HEK293 (cell line): Measurements from ENCODE around the gene PHEX.

Source experiments
- CTCF ChIA-PET: fragments of 350-600 bp; formaldehyde crosslinking; extraction: SDS; loops from one replicate; lab custom pipeline; 2021; ENCODE audit warnings: antibody characterized with exemption; lab: Yijun Ruan, JAX
- POLR2A ChIA-PET: fragments of 300-600 bp; formaldehyde crosslinking; extraction: SDS; loops from one replicate; lab custom pipeline; 2020; ENCODE audit warnings: antibody characterized with exemption, inconsistent platforms; lab: Yijun Ruan, JAX
- H3K27ac ChIP-seq: fragments of 200-500 bp; sonication (Bioruptor generic); 2 replicates; pipeline ENCODE4 v1.5.1; 2014; ENCODE audit warnings: low read depth, low read length, control low read depth, inconsistent platforms; ENCODE audit errors: extremely low read depth
- H3K36me3 ChIP-seq, 2 experiments: fragments of 200-500 bp in 1 of 2; sonication (Bioruptor generic) in 1 of 2; 1 replicate in 1 of 2; 2 replicates in 1 of 2; pipeline ENCODE4 v1.5.1; 2014 to 2017; ENCODE audit warnings: inconsistent platforms in 2 of 2, low read length in 2 of 2; ENCODE audit not compliant: control insufficient read depth in 2 of 2, insufficient read depth in 1 of 2
- H3K4me1 ChIP-seq: fragments of 200-500 bp; sonication (Bioruptor generic); 2 replicates; pipeline ENCODE4 v1.5.1; 2014; ENCODE audit warnings: mild to moderate bottlenecking, low read length, inconsistent platforms; ENCODE audit not compliant: control insufficient read depth, insufficient read depth
- H3K4me3 ChIP-seq: 2 replicates; pipeline ENCODE4 v1.5.1; 2011; ENCODE audit warnings: low read depth, mild to moderate bottlenecking, control low read depth, low read length, moderate library complexity
- H3K9me3 ChIP-seq: fragments of 200-500 bp; sonication (Bioruptor generic); 2 replicates; pipeline ENCODE4 v1.5.1; 2014; ENCODE audit warnings: low read depth, low read length, inconsistent platforms; ENCODE audit not compliant: control insufficient read depth, insufficient read depth
- AEBP2 ChIP-seq: fragments of 450-650 bp; formaldehyde crosslinking; IDR thresholded peaks from 2 replicates; pipeline ENCODE4 v1.5.1; 2016; ENCODE audit warnings: missing biosample characterization, missing genetic modification characterization, borderline replicate concordance
- EGR2 ChIP-seq: fragments of 450-650 bp; formaldehyde crosslinking; IDR thresholded peaks from 2 replicates; pipeline ENCODE4 v1.5.1; 2016; ENCODE audit warnings: low read depth, missing biosample characterization, missing genetic modification characterization
- HOXA7 ChIP-seq: sonication (generic); formaldehyde crosslinking; IDR thresholded peaks from 2 replicates; pipeline ENCODE4 v1.8.1; 2022; ENCODE audit warnings: missing genetic modification reagents, borderline replicate concordance
- HOXD13 ChIP-seq: sonication (generic); formaldehyde crosslinking; IDR thresholded peaks from 2 replicates; pipeline ENCODE4 v1.8.0; 2022; ENCODE audit warnings: missing genetic modification reagents, borderline replicate concordance
- SALL2 ChIP-seq: fragments of 450-650 bp; formaldehyde crosslinking; IDR thresholded peaks from 2 replicates; pipeline ENCODE4 v1.5.0; 2017; ENCODE audit warnings: missing biosample characterization, mild to moderate bottlenecking, missing genetic modification characterization, borderline replicate concordance
- SCRT2 ChIP-seq: fragments of 450-650 bp; formaldehyde crosslinking; IDR thresholded peaks from 2 replicates; pipeline ENCODE4 v1.5.1; 2016; ENCODE audit warnings: missing biosample characterization, missing genetic modification characterization
- ZNF133 ChIP-seq: fragments of 450-650 bp; formaldehyde crosslinking; IDR thresholded peaks from 2 replicates; pipeline ENCODE4 v1.5.1; 2016; ENCODE audit warnings: missing biosample characterization, missing genetic modification characterization
- ZNF157 ChIP-seq: fragments of 450-650 bp; formaldehyde crosslinking; IDR thresholded peaks from 2 replicates; pipeline ENCODE4 v1.5.1; 2016; ENCODE audit warnings: missing biosample characterization, missing genetic modification characterization
- ZNF202 ChIP-seq: fragments of 450-650 bp; formaldehyde crosslinking; IDR thresholded peaks from 2 replicates; pipeline ENCODE4 v1.5.1; 2016; ENCODE audit warnings: missing biosample characterization, missing genetic modification characterization, borderline replicate concordance
- ZNF280D ChIP-seq: fragments of 450-650 bp; formaldehyde crosslinking; IDR thresholded peaks from 2 replicates; pipeline ENCODE4 v1.5.1; 2016; ENCODE audit warnings: missing biosample characterization, missing genetic modification characterization
- ZNF311 ChIP-seq: fragments of 450-650 bp; formaldehyde crosslinking; IDR thresholded peaks from 2 replicates; pipeline ENCODE4 v1.5.1; 2017; ENCODE audit warnings: missing biosample characterization, missing genetic modification characterization, borderline replicate concordance
- ZNF350 ChIP-seq: fragments of 450-650 bp; formaldehyde crosslinking; IDR thresholded peaks from 2 replicates; pipeline ENCODE4 v1.5.0; 2017; ENCODE audit warnings: missing biosample characterization, mild to moderate bottlenecking, missing genetic modification characterization
- ZNF423 ChIP-seq: fragments of 450-650 bp; formaldehyde crosslinking; IDR thresholded peaks from 2 replicates; pipeline ENCODE4 v1.5.1; 2016; ENCODE audit warnings: missing biosample characterization, missing genetic modification characterization
- ZNF501 ChIP-seq: fragments of 450-650 bp; formaldehyde crosslinking; IDR thresholded peaks from 2 replicates; pipeline ENCODE4 v1.5.1; 2016; ENCODE audit warnings: missing biosample characterization, missing genetic modification characterization
- ZNF510 ChIP-seq: fragments of 450-650 bp; formaldehyde crosslinking; IDR thresholded peaks from 2 replicates; pipeline ENCODE4 v1.5.1; 2018; ENCODE audit warnings: mild to moderate bottlenecking, missing genetic modification characterization, missing biosample characterization; ENCODE audit not compliant: insufficient replicate concordance
- ZNF624 ChIP-seq: fragments of 450-650 bp; formaldehyde crosslinking; IDR thresholded peaks from 2 replicates; pipeline ENCODE4 v1.5.1; 2017; ENCODE audit warnings: missing biosample characterization, missing genetic modification characterization
- ZNF629 ChIP-seq: fragments of 450-650 bp; formaldehyde crosslinking; IDR thresholded peaks from 2 replicates; pipeline ENCODE4 v1.5.1; 2017; ENCODE audit warnings: missing biosample characterization, missing genetic modification characterization
- ZNF658 ChIP-seq: fragments of 450-650 bp; formaldehyde crosslinking; IDR thresholded peaks from 2 replicates; pipeline ENCODE4; 2016; ENCODE audit warnings: missing biosample characterization, missing genetic modification characterization
- ZNF707 ChIP-seq: fragments of 450-650 bp; formaldehyde crosslinking; IDR thresholded peaks from 2 replicates; pipeline ENCODE4 v1.5.1; 2016; ENCODE audit warnings: missing biosample characterization, missing genetic modification characterization
- ZNF785 ChIP-seq: fragments of 450-650 bp; formaldehyde crosslinking; IDR thresholded peaks from 2 replicates; pipeline ENCODE4 v1.5.1; 2016; ENCODE audit warnings: missing biosample characterization, missing genetic modification characterization

The PHEX gene

GRCh38 chrX:22012931-22013330 is 19.2 kb upstream of the PHEX start:
- Histone ChIP-seq H3K4me1 (no peaks in the 10 kb centered on the region), H3K4me3 (no peak overlapping the region), H3K27ac (no peak overlapping the region), H3K9me3 (no peaks in the 10 kb centered on the region), H3K36me3 (no peaks in the 10 kb centered on the region)
- POLR2A ChIA-PET, result no interaction called here
- CTCF ChIA-PET, result interaction anchor here (0.6 kb wide), 1 partner anchor 147 kb away, joined by 3 read pairs; no protein-coding TSS in a partner anchor
- TF ChIP-seq EGR2 (tag by site-specific recombination), result no peak
- TF ChIP-seq SCRT2 (tag by site-specific recombination), result peak; percentile 61

DNA sequence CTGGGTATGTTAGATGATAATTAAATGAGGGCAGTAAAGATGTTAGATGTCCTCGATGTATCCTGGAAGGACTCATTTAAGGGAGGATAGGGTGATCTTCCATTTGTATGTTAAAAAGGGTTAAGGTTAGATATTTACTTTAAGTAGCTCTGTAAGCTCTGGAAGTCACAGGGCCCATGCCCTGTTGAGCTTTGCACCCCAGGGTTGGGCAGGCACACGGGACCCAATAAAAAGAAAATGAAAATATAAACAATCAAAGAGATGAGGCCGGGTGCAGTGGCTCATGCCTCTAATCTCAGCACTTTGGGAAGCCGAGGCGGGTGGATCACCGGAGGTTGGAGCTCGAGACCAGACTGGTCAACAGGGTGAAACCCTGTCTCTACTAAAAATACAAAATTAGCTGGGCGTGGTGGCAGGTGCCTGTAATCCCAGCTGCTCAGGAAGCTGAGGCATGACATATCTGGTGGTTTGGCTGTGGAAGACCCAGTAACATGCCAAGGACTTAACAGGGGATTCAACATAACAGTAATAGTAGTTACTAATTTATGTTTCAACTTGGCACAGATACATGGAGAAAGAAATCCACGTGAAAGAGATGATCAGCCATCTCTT is 16.9 kb upstream of the PHEX start:
- Histone ChIP-seq H3K36me3 (no peaks in the 10 kb centered on the region), H3K4me3 (no peak overlapping the region), H3K27ac (no peak overlapping the region), H3K4me1 (no peaks in the 10 kb centered on the region), H3K9me3 (no peaks in the 10 kb centered on the region)
- TF ChIP-seq ZNF629 (tag by site-specific recombination) (no peak), HOXA7 (CRISPR knock-in tag) (no peak), ZNF423 (tag by site-specific recombination) (no peak), SALL2 (no peak), ZNF785 (tag by site-specific recombination) (no peak), ZNF202 (tag by site-specific recombination) (no peak), ZNF157 (tag by site-specific recombination) (no peak), ZNF311 (tag by site-specific recombination) (no peak), ZNF280D (tag by site-specific recombination) (no peak), ZNF501 (tag by site-specific recombination) (no peak), ZNF658 (tag by site-specific recombination) (no peak), AEBP2 (tag by site-specific recombination) (no peak)
- ChIA-PET CTCF (no interaction called here), POLR2A (no interaction called here)

- CTCF ChIA-PET, result interaction anchor here (0.6 kb wide), 2 partner anchors 36 to 1602 kb away, joined by 3 to 6 read pairs; no protein-coding TSS in a partner anchor
- POLR2A ChIA-PET, result no interaction called here
- no peaks in the 10 kb centered on the region for H3K9me3 ChIP-seq
- no peak overlapping the region for H3K4me3 ChIP-seq
- TF ChIP-seq ZNF133 (no peak), ZNF707 (tag by site-specific recombination) (no peak), HOXD13 (no peak), ZNF624 (tag by site-specific recombination) (no peak), ZNF510 (no peak), ZNF350 (tag by site-specific recombination) (no peak)
- no peaks in the 10 kb centered on the region for H3K4me1 ChIP-seq
- no peak overlapping the region for H3K27ac ChIP-seq
- no peaks in the 10 kb centered on the region for H3K36me3 ChIP-seq
Measured at GRCh38 chrX:22021751-22022324, 10.3 kb upstream of the PHEX start.
